IMR-90 (cell line): ENCODE data around the gene INAFM1. TPM values are rescaled to one million over a fixed set of nuclear protein-coding genes. Genes with fewer than 3 reads are reported as not detected.

Experiments
- ATAC-seq: fragments of 200-7000 bp; cut with Tn5 transposase; 2 replicates; pipeline ENCODE4 v1.9.1; 2020; ENCODE audit warnings: low read depth, mild to moderate bottlenecking, moderate library complexity
- BruUV-seq: library from RNA; stranded (reverse); fragments of 400-500 nt; replicated peaks from 2 replicates; lab custom pipeline; 2021; lab: Mats Ljungman, UMichigan
- CTCF ChIA-PET: fragments of 300-600 bp; formaldehyde crosslinking; extraction: SDS; loops from one replicate; lab custom pipeline; 2021; ENCODE audit warnings: antibody characterized with exemption; lab: Yijun Ruan, JAX
- POLR2A ChIA-PET: fragments of 300-600 bp; sonication (Branson Sonifier 250); formaldehyde crosslinking; loops from one replicate; lab custom pipeline; 2022; ENCODE audit warnings: antibody characterized with exemption; ENCODE audit not compliant: unreplicated experiment; lab: Charles Lee
- DNase-seq: peaks from one replicate; pipeline ENCODE4 v3.0.0; 2013
- H2AFZ ChIP-seq: replicated peaks from 2 replicates; pipeline ENCODE3; 2013; ENCODE audit warnings: low read length, mild to moderate bottlenecking; ENCODE audit not compliant: poor library complexity
- H2AK5ac ChIP-seq: 2 replicates; pipeline ENCODE4 v1.6.1; 2013; ENCODE audit warnings: low read depth, low read length, inconsistent platforms
- H2AK9ac ChIP-seq: replicated peaks from 2 replicates; pipeline ENCODE3; 2013; ENCODE audit warnings: mild to moderate bottlenecking, low read depth, low read length, moderate library complexity; ENCODE audit not compliant: poor library complexity
- H2BK120ac ChIP-seq: 2 replicates; pipeline ENCODE4 v1.6.1; 2013; ENCODE audit warnings: low read depth, low read length, inconsistent platforms
- H2BK15ac ChIP-seq: 3 replicates; pipeline ENCODE4 v1.6.1; 2013; ENCODE audit warnings: low read depth, low read length, inconsistent platforms
- H2BK20ac ChIP-seq: 2 replicates; pipeline ENCODE4 v1.6.1; 2013; ENCODE audit warnings: low read depth, mild to moderate bottlenecking, inconsistent platforms, low read length, moderate library complexity
- H2BK5ac ChIP-seq: 2 replicates; pipeline ENCODE4 v1.6.1; 2013; ENCODE audit warnings: mild to moderate bottlenecking, low read depth, low read length, inconsistent platforms; ENCODE audit not compliant: poor library complexity, severe bottlenecking
- H3K14ac ChIP-seq: replicated peaks from 2 replicates; pipeline ENCODE4 v1.6.1; 2013; ENCODE audit warnings: low read depth, low read length, inconsistent platforms
- H3K18ac ChIP-seq: 2 replicates; pipeline ENCODE4 v1.6.1; 2013; ENCODE audit warnings: low read depth, low read length, control low read depth
- H3K23ac ChIP-seq: 2 replicates; pipeline ENCODE4 v1.6.1; 2013; ENCODE audit warnings: low read depth, low read length, inconsistent platforms
- H3K27ac ChIP-seq: 2 replicates; pipeline ENCODE4 v1.5.1; 2013; ENCODE audit warnings: mild to moderate bottlenecking, control low read depth, low read length; ENCODE audit not compliant: insufficient read depth
- H3K27me3 ChIP-seq: 2 replicates; pipeline ENCODE4 v1.6.1; 2013; ENCODE audit warnings: low read length; ENCODE audit not compliant: control insufficient read depth, insufficient read depth
- H3K36me3 ChIP-seq: 2 replicates; pipeline ENCODE4 v1.6.1; 2013; ENCODE audit warnings: low read length, mixed read lengths; ENCODE audit not compliant: control insufficient read depth, insufficient read depth
- H3K4ac ChIP-seq: 2 replicates; pipeline ENCODE4 v1.6.1; 2013; ENCODE audit warnings: low read depth, low read length, inconsistent platforms
- H3K4me1 ChIP-seq: 2 replicates; pipeline ENCODE4 v1.6.1; 2013; ENCODE audit warnings: low read length, mixed read lengths; ENCODE audit not compliant: control insufficient read depth, insufficient read depth
- H3K4me2 ChIP-seq: 2 replicates; pipeline ENCODE4 v1.6.1; 2013; ENCODE audit warnings: low read depth, mild to moderate bottlenecking, control low read depth, low read length, moderate library complexity
- H3K4me3 ChIP-seq: 2 replicates; pipeline ENCODE4 v1.5.1; 2013; ENCODE audit warnings: low read depth, mild to moderate bottlenecking, control low read depth, low read length, moderate library complexity; ENCODE audit not compliant: insufficient read depth
- H3K56ac ChIP-seq: 2 replicates; pipeline ENCODE4 v1.6.1; 2013; ENCODE audit warnings: low read length, inconsistent platforms; ENCODE audit not compliant: insufficient read depth; ENCODE audit errors: extremely low read depth
- H3K79me1 ChIP-seq, 2 experiments: 2 replicates each; pipeline ENCODE4 v1.6.1; 2013; ENCODE audit warnings: low read length in 2 of 2, inconsistent platforms in 1 of 2, low read depth in 1 of 2
- H3K9ac ChIP-seq: 2 replicates; pipeline ENCODE4 v1.6.1; 2013; ENCODE audit warnings: low read depth, low read length, control low read depth
- H3K9me1 ChIP-seq: 2 replicates; pipeline ENCODE4 v1.6.1; 2013; ENCODE audit warnings: low read length, inconsistent platforms; ENCODE audit not compliant: insufficient read depth
- H3K9me3 ChIP-seq: 2 replicates; pipeline ENCODE4 v1.6.1; 2013; ENCODE audit warnings: low read length; ENCODE audit not compliant: control insufficient read depth, insufficient read depth
- H4K20me1 ChIP-seq: 2 replicates; pipeline ENCODE4 v1.6.1; 2013; ENCODE audit warnings: low read length, inconsistent platforms; ENCODE audit not compliant: insufficient read depth
- H4K5ac ChIP-seq: 2 replicates; pipeline ENCODE4 v1.6.1; 2013; ENCODE audit warnings: mild to moderate bottlenecking, low read depth, low read length, control low read depth
- H4K8ac ChIP-seq, 2 experiments: 2 replicates each; pipeline ENCODE4 v1.6.1; 2013; ENCODE audit warnings: low read depth in 2 of 2, low read length in 2 of 2, control low read depth in 1 of 2, inconsistent platforms in 1 of 2
- H4K91ac ChIP-seq: 2 replicates; pipeline ENCODE4 v1.6.1; 2013; ENCODE audit warnings: low read depth, low read length, inconsistent platforms; ENCODE audit not compliant: insufficient read depth
- BHLHE40 ChIP-seq: fragments of 150-350 bp; IDR thresholded peaks from 2 replicates; pipeline ENCODE4 v1.6.1; 2016; ENCODE audit warnings: mild to moderate bottlenecking, low read depth, low read length
- CEBPB ChIP-seq: IDR thresholded peaks from 2 replicates; pipeline ENCODE4 v1.6.1; 2012; ENCODE audit warnings: low read depth, low read length, improper control_type of control experiment
- CTCF ChIP-seq: conservative IDR thresholded peaks from 2 replicates; pipeline ENCODE4 v1.5.1; 2012; ENCODE audit warnings: mild to moderate bottlenecking, low read depth, low read length, improper control_type of control experiment
- FOS ChIP-seq: fragments of 150-350 bp; IDR thresholded peaks from 2 replicates; pipeline ENCODE4 v1.6.1; 2016; ENCODE audit warnings: low read depth, low read length
- MAFK ChIP-seq: IDR thresholded peaks from 2 replicates; pipeline ENCODE4 v1.6.1; 2012; ENCODE audit warnings: low read depth, low read length, improper control_type of control experiment
- MAZ ChIP-seq: IDR thresholded peaks from 2 replicates; pipeline ENCODE4 v1.6.1; 2012; ENCODE audit warnings: low read depth, mild to moderate bottlenecking, low read length, improper control_type of control experiment, moderate library complexity, borderline replicate concordance
- MXI1 ChIP-seq: IDR thresholded peaks from 2 replicates; pipeline ENCODE4 v1.6.1; 2012; ENCODE audit warnings: low read depth, mild to moderate bottlenecking, low read length, moderate library complexity, borderline replicate concordance
- NFE2L2 ChIP-seq: fragments of 150-350 bp; IDR thresholded peaks from 2 replicates; pipeline ENCODE4 v1.6.1; 2016; ENCODE audit warnings: low read depth, mild to moderate bottlenecking, low read length
- POLR2A ChIP-seq: IDR thresholded peaks from 2 replicates; pipeline ENCODE4 v1.6.1; 2012; ENCODE audit warnings: mild to moderate bottlenecking, low read depth, low read length
- RAD21 ChIP-seq: IDR thresholded peaks from 2 replicates; pipeline ENCODE4 v1.6.1; 2012; ENCODE audit warnings: low read length, improper control_type of control experiment
- RCOR1 ChIP-seq: IDR thresholded peaks from 2 replicates; pipeline ENCODE4 v1.6.1; 2012; ENCODE audit warnings: mild to moderate bottlenecking, low read length, improper control_type of control experiment; ENCODE audit not compliant: insufficient replicate concordance
- SMC3 ChIP-seq: fragments of 150-350 bp; IDR thresholded peaks from 2 replicates; pipeline ENCODE4 v1.6.1; 2016; ENCODE audit warnings: low read depth, mild to moderate bottlenecking, antibody characterized with exemption, low read length, moderate library complexity
- WGBS, 2 experiments: methylation state at CpG; one replicate each; pipeline versions ENCODE4 v1.1.5 to v1.1.7; 2013; ENCODE audit warnings: missing lambda C conversion rate in 2 of 2; ENCODE audit not compliant: insufficient read length in 1 of 2; ENCODE audit errors: extremely low coverage in 2 of 2; 5-methylcytosine and 5-hydroxymethylcytosine counted together
- dilution Hi-C: fragments of 300-500 bp; cut with HindIII; formaldehyde crosslinking; loops from one replicate; pipeline ENCODE4 v1.14.3; 2018; ENCODE audit warnings: low sequenced_read_pairs; ENCODE audit not compliant: unreplicated experiment
- in situ Hi-C: fragments of 300-500 bp; cut with MboI; formaldehyde crosslinking; loops from 3 replicates; pipeline ENCODE4 v1.14.3; 2019; ENCODE audit warnings: low sequenced_read_pairs, inconsistent platforms, mixed read lengths
- intact Hi-C: fragments of 100-400 bp; cut with micrococcal nuclease; formaldehyde crosslinking; loops from 2 replicates; pipeline ENCODE4 v1.10.0; 2022
- polyA plus RNA-seq, 3 experiments: library from polyadenylated mRNA; depleted of rRNA; stranded (reverse); fragments of >200 nt; gene quantifications; 2 replicates each; pipeline ENCODE4 v1.2.3, GENCODE V29; 2012; ENCODE audit warnings: low replicate concordance in 1 of 3
- total RNA-seq: library from RNA; depleted of rRNA; stranded (reverse); fragments of >200 nt; gene quantifications from 2 replicates; pipeline ENCODE4 v1.2.3, GENCODE V29; 2012

Gene INAFM1
- total and polyA plus RNA-seq, 2 of the 4 experiments (the other 2 are of a cell fraction) = 0.36 to 7.8 TPM

GRCh38 chr19:47305309-47305751, 30.6 kb downstream of the INAFM1 start:
- peak overlapping the region; percentile 85 for H3K4me2 ChIP-seq
- no peak overlapping the region for H4K5ac ChIP-seq
- ChIA-PET CTCF (interaction anchor here (0.6 to 1.2 kb wide), 3 partner anchors 9 to 85 kb away, joined by 3 read pairs; no protein-coding TSS in a partner anchor), POLR2A (no interaction called here)
- H3K56ac ChIP-seq = 0 out of 2 replicates have a peak overlapping the region, but pooled peaks have one; percentile 21
- H3K9me3 ChIP-seq = no peaks in the 10 kb centered on the region
- no peak overlapping the region for H4K91ac ChIP-seq
- H2AK9ac ChIP-seq = peak overlapping the region; percentile 47
- H3K4me3 ChIP-seq = peak overlapping the region; percentile 22; the same call in 1 of the 2 replicates
- H2BK20ac ChIP-seq = peak overlapping the region; percentile 77; the same call in 1 of the 2 replicates
- H3K4ac ChIP-seq = peak overlapping the region; percentile 71
- H2AFZ ChIP-seq = peak overlapping the region; percentile 87
- H3K9ac ChIP-seq = no peak overlapping the region
- ATAC-seq (peak; percentile 98), DNase-seq (peak; percentile 90)
- no TSS peak for BruUV-seq
- peak overlapping the region; percentile 53; the same call in 1 of the 2 replicates for H3K18ac ChIP-seq
- H3K9me1 ChIP-seq = no peaks in the 10 kb centered on the region
- WGBS, 2 experiments = 3% methylated on average over 5 of the region's 14 CpGs; no CpG with 5 or more reads in 1 of the 2 experiments
- no peaks in the 10 kb centered on the region for H3K36me3 ChIP-seq
- peak overlapping the region in 1 of 2 experiments; percentile 57; a peak in 1 of 4 replicates for H4K8ac ChIP-seq
- no peak overlapping the region for H2AK5ac ChIP-seq
- H3K4me1 ChIP-seq = no peaks in the 10 kb centered on the region
- peak overlapping the region; percentile 90 for H2BK120ac ChIP-seq
- H4K20me1 ChIP-seq = no peaks in the 10 kb centered on the region
- TF ChIP-seq MXI1 (peak; percentile 91), BHLHE40 (peak; percentile 51; the same call in 1 of the 2 replicates), NFE2L2 (no peak), FOS (peak; percentile 30; the same call in 1 of the 2 replicates), RCOR1 (no peak), SMC3 (peak; percentile 48), MAFK (0 out of 2 replicates have a peak, but pooled peaks have one; percentile 15), POLR2A (no peak), RAD21 (peak; percentile 52), CTCF (peak; percentile 88), CEBPB (no peak), MAZ (peak; percentile 31; the same call in 1 of the 2 replicates)
- intact Hi-C loops (loop anchor here (5.0 kb wide), 2 partner anchors 42 to 392 kb away; partner anchors contain the start of gene DHX34), dilution Hi-C loops (no loop called here), in situ Hi-C loops (no loop called here)
- no peaks in the 10 kb centered on the region for H3K79me1 ChIP-seq
- peak overlapping the region; percentile 53 for H3K14ac ChIP-seq
- 0 out of 2 replicates have a peak overlapping the region, but pooled peaks have one; percentile 22 for H3K27ac ChIP-seq
- H2BK15ac ChIP-seq = no peak overlapping the region; the same call in 2 of the 3 replicates
- H3K23ac ChIP-seq = peak overlapping the region; percentile 81; the same call in 1 of the 2 replicates
- peak overlapping the region; percentile 47 for H2BK5ac ChIP-seq
- H3K27me3 ChIP-seq = no peaks in the 10 kb centered on the region
